ENCODE results near the gene CC2D2B. TPM values are rescaled to one million over a fixed set of nuclear protein-coding genes. Genes with fewer than 3 reads are reported as not detected.

CC2D2B gene
- total RNA-seq, 1 donor from 2014 or later, result 1.6 TPM

- Histone ChIP-seq H3K27ac (no peak overlapping the region), H3K9me3 (no peaks in the 10 kb centered on the region), H3K27me3 (ENCODE audit: low read depth) (no peaks in the 10 kb centered on the region), H3K4me3 (no peak overlapping the region), H3K36me3 (no peaks in the 10 kb centered on the region), H3K4me1 (no peaks in the 10 kb centered on the region)
- no peak for DNase-seq
- no peak for TF ChIP-seq CTCF (IDR thresholded peaks at IDR 0.05)
- ATAC-seq, result no peak
- intact Hi-C loops (cut with DNase I), result no loop called here
Observed at GRCh38 chr10:96082153-96082552, 174.4 kb downstream of the CC2D2B start.

Small RNA genes lying within 50 kb of the gene (microRNA-seq; reads per million reads assigned to microRNA genes)
- gene MIR3157 (ENCODE audit: borderline number of aligned reads), result 9.0 reads per million, percentile 13 among the genes with 10 or more reads in this experiment

Other genes with a start within 250 kb of the CC2D2B start
- 26.4 TPM for gene TCTN3, start 214.0 kb upstream of the CC2D2B start, total RNA-seq
- gene ENTPD1, start 151.8 kb upstream of the CC2D2B start, total RNA-seq, result 34.5 TPM
- gene CCNJ, start 135.6 kb downstream of the CC2D2B start, total RNA-seq, result 8.8 TPM
- 23.3 TPM for gene ZNF518A, start 222.3 kb downstream of the CC2D2B start, total RNA-seq

All from lower lobe of right lung (tissue), 2 donors.